Prostate gland (tissue), 2 donors: ENCODE measurements around the gene AMT.

ENCODE experiments used
- POLR2A ChIP-seq: fragments of 450-650 bp; IDR thresholded peaks from one replicate; pipeline ENCODE4 v1.6.1; 2016; ENCODE audit warnings: antibody characterized with exemption, mild to moderate bottlenecking
- POLR2AphosphoS5 ChIP-seq: sonication (generic); formaldehyde crosslinking; IDR thresholded peaks from one replicate; pipeline ENCODE4 v1.6.1; 2017; ENCODE audit warnings: antibody characterized with exemption
- TF ChIP-seq, protein P1 (sequence below), 4 experiments: fragments of 200-600 bp in 2 of 4; fragments of 450-650 bp in 2 of 4; sonication (generic) in 2 of 4; IDR thresholded peaks; 1 replicate in 3 of 4; 2 replicates in 1 of 4; pipeline ENCODE4 v1.5.1; 2016 to 2019; ENCODE audit warnings: antibody characterized with exemption in 4 of 4, mild to moderate bottlenecking in 2 of 4, moderate library complexity in 2 of 4

DNA sequence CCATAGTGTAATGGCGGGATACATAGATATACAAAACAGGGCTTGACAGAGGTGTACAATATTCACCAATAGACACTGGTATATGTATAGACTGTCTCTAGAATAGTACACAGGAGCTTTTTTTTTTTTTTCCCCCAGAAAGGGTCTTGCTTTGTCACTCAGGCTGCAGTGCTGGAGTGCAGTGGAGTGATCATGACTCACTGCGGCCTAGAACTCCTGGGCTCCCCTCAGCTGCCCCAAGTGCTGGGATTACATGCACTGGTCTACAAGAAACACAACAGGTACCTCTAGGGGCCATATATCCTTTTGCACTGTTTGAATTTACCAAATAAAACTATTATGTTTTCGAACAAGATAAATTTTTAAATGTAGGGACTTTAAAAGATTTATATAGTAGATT, 22.8 kb downstream of the AMT start:
- TF ChIP-seq, protein P1, sequence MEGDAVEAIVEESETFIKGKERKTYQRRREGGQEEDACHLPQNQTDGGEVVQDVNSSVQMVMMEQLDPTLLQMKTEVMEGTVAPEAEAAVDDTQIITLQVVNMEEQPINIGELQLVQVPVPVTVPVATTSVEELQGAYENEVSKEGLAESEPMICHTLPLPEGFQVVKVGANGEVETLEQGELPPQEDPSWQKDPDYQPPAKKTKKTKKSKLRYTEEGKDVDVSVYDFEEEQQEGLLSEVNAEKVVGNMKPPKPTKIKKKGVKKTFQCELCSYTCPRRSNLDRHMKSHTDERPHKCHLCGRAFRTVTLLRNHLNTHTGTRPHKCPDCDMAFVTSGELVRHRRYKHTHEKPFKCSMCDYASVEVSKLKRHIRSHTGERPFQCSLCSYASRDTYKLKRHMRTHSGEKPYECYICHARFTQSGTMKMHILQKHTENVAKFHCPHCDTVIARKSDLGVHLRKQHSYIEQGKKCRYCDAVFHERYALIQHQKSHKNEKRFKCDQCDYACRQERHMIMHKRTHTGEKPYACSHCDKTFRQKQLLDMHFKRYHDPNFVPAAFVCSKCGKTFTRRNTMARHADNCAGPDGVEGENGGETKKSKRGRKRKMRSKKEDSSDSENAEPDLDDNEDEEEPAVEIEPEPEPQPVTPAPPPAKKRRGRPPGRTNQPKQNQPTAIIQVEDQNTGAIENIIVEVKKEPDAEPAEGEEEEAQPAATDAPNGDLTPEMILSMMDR (IDR thresholded peaks at IDR 0.05): no peak
- TF ChIP-seq POLR2A (no peak), POLR2AphosphoS5 (no peak)
